Activated B cell treated with CpG ODN at 0.5 μM for 24 hours (primary cell): ENCODE data around the gene OTOP3. TPM values are rescaled to one million over a fixed set of nuclear protein-coding genes. Genes with fewer than 3 reads are reported as not detected.

Source experiments
- ATAC-seq: fragments of 200-7000 bp; cut with Tn5 transposase; one replicate; pipeline ENCODE4 v1.10.0; 2021; ENCODE audit warnings: low read depth, mild to moderate bottlenecking, moderate library complexity
- CTCF ChIA-PET: fragments of 350-600 bp; sonication (Branson Sonifier 250); formaldehyde crosslinking; loops from one replicate; lab custom pipeline; 2021; ENCODE audit warnings: antibody characterized with exemption; lab: Charles Lee
- POLR2A ChIA-PET: fragments of 350-600 bp; sonication (Branson Sonifier 250); formaldehyde crosslinking; loops from one replicate; lab custom pipeline; 2021; ENCODE audit warnings: antibody characterized with exemption; lab: Charles Lee
- DNase-seq: peaks from one replicate; pipeline ENCODE4 v3.0.0; 2022
- H3K27ac Mint-ChIP-seq: one replicate; pipeline ENCODE4 v1.8.0; 2020; ENCODE audit warnings: mixed read lengths
- H3K27me3 Mint-ChIP-seq: one replicate; pipeline ENCODE4 v1.8.0; 2021; ENCODE audit warnings: mixed read lengths
- H3K36me3 Mint-ChIP-seq: one replicate; pipeline ENCODE4 v1.8.0; 2021; ENCODE audit warnings: low read depth, mixed read lengths
- H3K4me1 Mint-ChIP-seq: one replicate; pipeline ENCODE4 v1.8.0; 2021; ENCODE audit warnings: mixed read lengths
- H3K4me3 Mint-ChIP-seq: one replicate; pipeline ENCODE4 v1.8.0; 2020; ENCODE audit warnings: mild to moderate bottlenecking, mixed read lengths
- H3K9me3 Mint-ChIP-seq: one replicate; pipeline ENCODE4 v1.8.0; 2020; ENCODE audit warnings: mixed read lengths
- intact Hi-C: fragments of 100-400 bp; cut with micrococcal nuclease; formaldehyde crosslinking; loops from one replicate; pipeline ENCODE4 v1.15.1; 2024
- total RNA-seq: library from RNA; stranded (reverse); gene quantifications from 2 replicates; pipeline ENCODE4 v1.2.3, GENCODE V29; 2022
- TF ChIP-seq, protein P1 (sequence below): fragments of 200-600 bp; IDR thresholded peaks from one replicate; pipeline ENCODE4 v1.8.0; 2022; ENCODE audit warnings: antibody characterized with exemption, mild to moderate bottlenecking

OTOP3 gene
- total RNA-seq, 1 donor from 2014 or later, result not detected

DNA sequence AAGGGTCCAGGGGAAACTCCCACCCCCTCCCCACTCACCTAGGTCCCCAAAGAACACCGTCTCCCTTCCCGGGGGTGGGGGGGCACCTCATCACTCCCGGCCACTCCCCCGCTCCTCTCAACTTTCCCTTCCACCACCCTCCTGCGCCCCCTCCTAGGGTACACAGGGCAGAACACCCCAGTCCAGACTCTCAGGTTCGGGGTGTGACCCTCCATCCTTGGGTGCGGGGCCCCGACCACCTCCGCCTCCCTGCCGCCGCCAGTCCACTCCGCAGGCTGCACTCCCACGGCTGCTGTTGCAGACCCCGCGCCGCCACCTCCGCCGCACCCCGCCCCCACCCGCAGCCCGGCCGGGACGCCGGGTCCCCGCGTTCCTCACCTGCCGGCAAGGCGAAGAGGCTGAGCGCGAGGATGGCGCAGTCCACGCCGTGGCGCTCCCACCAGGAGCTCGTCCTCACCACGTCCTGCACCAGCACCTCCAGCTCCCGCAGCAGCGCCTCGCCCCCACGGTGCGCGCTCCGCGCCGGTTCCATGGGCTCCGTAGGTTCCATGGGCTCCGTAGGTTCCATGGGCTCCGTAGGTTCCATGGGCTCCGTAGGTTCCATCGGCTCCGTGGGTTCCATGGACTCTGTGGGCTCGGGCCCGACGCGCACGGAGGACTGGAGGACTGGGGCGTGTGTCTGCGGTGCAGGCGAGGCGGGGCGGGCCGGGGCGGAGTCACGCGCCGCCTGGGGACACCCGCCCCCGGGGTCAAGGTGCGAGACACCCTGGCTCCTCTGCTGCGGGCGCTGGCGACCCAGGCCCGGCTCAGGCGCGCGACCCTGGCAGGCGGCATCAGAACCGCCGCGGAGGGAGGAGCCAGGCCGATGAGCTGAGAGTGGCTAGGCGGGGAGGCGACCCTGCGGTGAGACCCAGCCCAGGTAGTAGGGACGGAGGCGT lies 42.5 kb upstream of the OTOP3 start, which contains the start of gene FADS6:
Gene FADS6 (minus strand): TSS at position 660 of the 938 bp plus-strand sequence. CDS start 38 bp downstream, at position 622.
- Mint-ChIP-seq H3K36me3 (no peaks in the 10 kb centered on the region), H3K4me3 (peak within 1 kb of the TSS; percentile 37), H3K27ac (no peak within 1 kb of the TSS), H3K9me3 (no peaks in the 10 kb centered on the region), H3K27me3 (peaks cover 23% of the 10 kb centered on the region), H3K4me1 (peaks cover 4% of the 10 kb centered on the region)
- TF ChIP-seq, protein P1, sequence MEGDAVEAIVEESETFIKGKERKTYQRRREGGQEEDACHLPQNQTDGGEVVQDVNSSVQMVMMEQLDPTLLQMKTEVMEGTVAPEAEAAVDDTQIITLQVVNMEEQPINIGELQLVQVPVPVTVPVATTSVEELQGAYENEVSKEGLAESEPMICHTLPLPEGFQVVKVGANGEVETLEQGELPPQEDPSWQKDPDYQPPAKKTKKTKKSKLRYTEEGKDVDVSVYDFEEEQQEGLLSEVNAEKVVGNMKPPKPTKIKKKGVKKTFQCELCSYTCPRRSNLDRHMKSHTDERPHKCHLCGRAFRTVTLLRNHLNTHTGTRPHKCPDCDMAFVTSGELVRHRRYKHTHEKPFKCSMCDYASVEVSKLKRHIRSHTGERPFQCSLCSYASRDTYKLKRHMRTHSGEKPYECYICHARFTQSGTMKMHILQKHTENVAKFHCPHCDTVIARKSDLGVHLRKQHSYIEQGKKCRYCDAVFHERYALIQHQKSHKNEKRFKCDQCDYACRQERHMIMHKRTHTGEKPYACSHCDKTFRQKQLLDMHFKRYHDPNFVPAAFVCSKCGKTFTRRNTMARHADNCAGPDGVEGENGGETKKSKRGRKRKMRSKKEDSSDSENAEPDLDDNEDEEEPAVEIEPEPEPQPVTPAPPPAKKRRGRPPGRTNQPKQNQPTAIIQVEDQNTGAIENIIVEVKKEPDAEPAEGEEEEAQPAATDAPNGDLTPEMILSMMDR, result no peak
- intact Hi-C loops, result no loop called here
- DNase-seq (no peak), ATAC-seq (no peak)
- POLR2A ChIA-PET, result no interaction called here
- CTCF ChIA-PET, result interaction anchor here (0.5 kb wide), 1 partner anchor 102 kb away, joined by 3 read pairs; no protein-coding TSS in a partner anchor

DNA sequence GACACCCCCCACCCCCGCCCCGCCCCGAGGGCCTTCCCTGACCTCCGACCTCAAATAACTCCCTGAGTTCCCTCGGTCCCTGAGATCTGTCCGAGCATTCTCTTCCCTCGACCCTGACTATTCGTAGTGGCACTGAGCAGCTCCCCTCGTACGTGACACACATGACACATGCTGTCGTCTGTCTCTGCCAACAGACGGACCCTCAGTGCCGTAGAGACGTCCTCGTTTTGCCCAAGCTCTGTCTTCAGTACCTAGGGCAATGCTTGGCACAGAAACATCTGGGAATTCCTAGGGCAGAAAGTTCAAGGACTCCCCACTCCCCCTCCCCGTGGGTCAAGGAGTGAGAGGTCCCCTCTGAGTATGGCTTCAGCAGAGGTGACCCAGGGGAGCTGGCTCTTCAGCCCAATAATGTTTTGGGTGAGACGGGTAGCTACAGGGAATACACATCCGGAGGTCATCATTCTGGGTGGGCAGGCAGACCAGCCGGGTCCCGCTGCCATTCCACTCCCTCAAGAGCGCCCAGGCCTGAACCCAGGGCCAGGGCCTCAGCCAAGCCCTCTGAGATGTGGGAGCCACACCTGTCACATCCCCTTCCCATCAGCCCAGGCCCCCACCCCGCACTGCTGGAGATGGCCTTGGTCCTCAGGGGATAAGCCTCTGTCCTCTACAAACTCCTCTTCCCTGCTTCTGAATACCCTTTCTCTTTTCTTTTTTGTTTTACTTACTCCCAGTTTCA lies 41.6 kb upstream of the OTOP3 start:
- Mint-ChIP-seq H3K36me3 (no peaks in the 10 kb centered on the region), H3K9me3 (no peaks in the 10 kb centered on the region), H3K27me3 (peaks cover 22% of the 10 kb centered on the region), H3K4me3 (peak overlapping the region; percentile 37), H3K4me1 (peaks cover 4% of the 10 kb centered on the region), H3K27ac (no peak overlapping the region)
- intact Hi-C loops, result no loop called here
- ChIA-PET CTCF (no interaction called here), POLR2A (no interaction called here)
- DNase-seq (no peak), ATAC-seq (no peak)
- TF ChIP-seq, protein P1, result no peak

DNA sequence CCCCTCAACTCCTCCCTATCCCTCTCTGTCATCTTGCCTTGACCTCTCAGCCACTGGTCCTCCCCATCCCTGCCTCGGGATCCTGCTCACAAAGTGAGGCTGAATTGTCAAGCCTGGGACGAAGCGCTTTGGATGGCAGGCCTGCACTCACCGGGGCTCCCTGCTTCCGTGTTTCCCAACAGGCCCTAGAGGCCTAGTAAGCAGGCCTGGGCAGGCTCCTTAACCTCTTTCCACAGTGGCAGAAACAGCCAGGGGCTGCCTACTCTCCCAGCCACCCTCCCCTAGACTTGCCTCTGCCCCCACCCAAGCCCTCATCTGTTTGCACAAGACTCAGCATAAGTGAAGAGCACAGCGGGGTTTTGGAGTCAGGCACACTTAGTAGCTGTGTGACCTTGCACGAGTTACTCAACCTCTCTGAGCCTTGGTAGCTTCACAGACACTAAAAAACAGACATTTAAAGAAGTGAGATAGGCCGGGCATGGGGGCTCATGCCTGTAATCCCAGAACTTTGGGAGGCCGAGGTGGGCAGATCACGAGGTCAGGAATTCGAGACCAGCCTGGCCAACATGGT lies 37.2 kb upstream of the OTOP3 start:
- H3K27me3 Mint-ChIP-seq, result peaks cover 34% of the 10 kb centered on the region

DNA sequence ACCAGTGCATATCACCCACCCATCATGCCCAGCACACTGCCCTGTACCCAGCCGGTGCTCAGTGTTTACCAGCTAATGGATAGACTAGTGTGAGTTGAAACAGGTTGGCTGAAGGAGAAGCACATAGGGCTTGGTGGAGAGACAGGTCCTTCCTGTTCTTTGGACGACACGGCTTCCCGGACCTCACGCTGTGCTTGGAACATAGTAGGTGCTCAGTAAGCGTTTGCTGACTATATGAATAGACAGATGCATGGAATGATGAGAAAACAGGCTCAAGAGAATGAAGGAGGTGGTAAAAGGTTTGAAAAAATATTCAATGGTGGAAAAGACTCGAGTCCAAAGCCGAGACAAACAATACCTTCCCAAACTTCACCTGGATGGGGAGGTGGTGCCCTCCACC lies 35.5 kb upstream of the OTOP3 start:
- Mint-ChIP-seq H3K4me3 (no peak overlapping the region), H3K9me3 (no peaks in the 10 kb centered on the region), H3K27me3 (peaks cover 37% of the 10 kb centered on the region), H3K4me1 (no peaks in the 10 kb centered on the region), H3K36me3 (no peaks in the 10 kb centered on the region), H3K27ac (no peak overlapping the region)
- CTCF ChIA-PET, result no interaction called here
- intact Hi-C loops, result loop anchor here (5.0 kb wide), 1 partner anchor 37 kb away; the partner anchor contains the start of gene OTOP3
- ATAC-seq (no peak), DNase-seq (no peak)
- POLR2A ChIA-PET, result no interaction called here
- TF ChIP-seq, protein P1, result no peak

More for the DNA sequence above, 37.2 kb upstream of the OTOP3 start:
- ChIA-PET POLR2A (no interaction called here), CTCF (no interaction called here)
- TF ChIP-seq, protein P1, result no peak
- Mint-ChIP-seq H3K9me3 (no peaks in the 10 kb centered on the region), H3K27ac (no peak overlapping the region), H3K36me3 (no peaks in the 10 kb centered on the region), H3K4me1 (peaks cover 4% of the 10 kb centered on the region), H3K4me3 (no peak overlapping the region)
- intact Hi-C loops, result no loop called here
- DNase-seq (no peak), ATAC-seq (no peak)
